ENCODE measurements around the gene KRTAP10-3.

- TF ChIP-seq CTCF (IDR thresholded peaks at IDR 0.05; ENCODE audit: low read depth, low read length) (no peak), MAX (IDR thresholded peaks at IDR 0.05; ENCODE audit: low read depth, low read length) (no peak), MYC (IDR thresholded peaks at IDR 0.05; ENCODE audit: low read depth, low read length) (no peak), POLR2A (IDR thresholded peaks at IDR 0.05; ENCODE audit: extremely low read depth, insufficient read length) (no peak)
Observed at GRCh38 chr21:44535963-44536362, 22.6 kb downstream of the KRTAP10-3 start.

All from NB4 (cell line).